ENCODE data around the gene GPR3. TPM values are rescaled to one million over a fixed set of nuclear protein-coding genes. Genes with fewer than 3 reads are reported as not detected.

The GPR3 gene
- total and polyA plus RNA-seq, 2 of the 8 experiments (the other 6 are each of a cell fraction or from before 2014, with no cell fraction given): 9.9 to 26.5 TPM

- TF ChIP-seq, protein P1, sequence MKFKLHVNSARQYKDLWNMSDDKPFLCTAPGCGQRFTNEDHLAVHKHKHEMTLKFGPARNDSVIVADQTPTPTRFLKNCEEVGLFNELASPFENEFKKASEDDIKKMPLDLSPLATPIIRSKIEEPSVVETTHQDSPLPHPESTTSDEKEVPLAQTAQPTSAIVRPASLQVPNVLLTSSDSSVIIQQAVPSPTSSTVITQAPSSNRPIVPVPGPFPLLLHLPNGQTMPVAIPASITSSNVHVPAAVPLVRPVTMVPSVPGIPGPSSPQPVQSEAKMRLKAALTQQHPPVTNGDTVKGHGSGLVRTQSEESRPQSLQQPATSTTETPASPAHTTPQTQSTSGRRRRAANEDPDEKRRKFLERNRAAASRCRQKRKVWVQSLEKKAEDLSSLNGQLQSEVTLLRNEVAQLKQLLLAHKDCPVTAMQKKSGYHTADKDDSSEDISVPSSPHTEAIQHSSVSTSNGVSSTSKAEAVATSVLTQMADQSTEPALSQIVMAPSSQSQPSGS (IDR thresholded peaks at IDR 0.05; ENCODE audit: low read length): no peak
- TF ChIP-seq MAX (IDR thresholded peaks at IDR 0.05) (no peak), SRF (IDR thresholded peaks at IDR 0.05; ENCODE audit: low read depth, low read length) (no peak), TBP (IDR thresholded peaks at IDR 0.05; ENCODE audit: low read depth, low read length) (no peak), E2F6 (IDR thresholded peaks at IDR 0.05) (no peak)
Observed at GRCh38 chr1:27438621-27439061, 46.2 kb downstream of the GPR3 start (continued).

Measured in H1 (cell line).